OCI-LY1 (cell line): ENCODE results near the gene SP5.

Source experiments
- EZH2 ChIP-seq: fragments of 200-600 bp; sonication (generic), shearing (Covaris generic); IDR thresholded peaks from 2 replicates; pipeline ENCODE4 v1.8.0; 2017; ENCODE audit warnings: borderline replicate concordance, mixed run types, mild to moderate bottlenecking, antibody characterized with exemption, low read length, moderate library complexity, mixed read lengths
- TF ChIP-seq, protein P1 (sequence below): fragments of 200-600 bp; sonication (generic), shearing (Covaris generic); IDR thresholded peaks from 2 replicates; pipeline ENCODE4 v1.5.1; 2017; ENCODE audit warnings: mild to moderate bottlenecking, antibody characterized with exemption, low read length, moderate library complexity, mixed read lengths

DNA sequence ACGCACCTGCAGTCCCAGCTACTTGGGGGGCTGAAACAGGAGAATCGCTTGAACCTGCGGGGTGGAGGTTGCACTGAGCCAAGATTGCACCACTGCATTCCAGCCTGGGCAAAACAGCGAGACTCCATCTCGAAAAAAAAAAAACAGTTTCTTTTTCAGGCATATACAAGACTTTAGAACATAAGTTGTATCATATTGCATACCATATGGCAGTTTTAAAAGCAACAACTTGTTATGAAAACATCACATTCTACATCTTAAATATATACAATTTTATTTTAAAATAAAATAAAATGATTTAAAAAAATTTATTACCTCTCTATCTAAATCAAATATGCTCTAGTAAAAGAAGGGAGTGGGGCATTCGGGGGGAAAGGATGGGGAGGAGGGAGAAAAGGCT lies 39.4 kb upstream of the SP5 start:
- TF ChIP-seq, protein P1, sequence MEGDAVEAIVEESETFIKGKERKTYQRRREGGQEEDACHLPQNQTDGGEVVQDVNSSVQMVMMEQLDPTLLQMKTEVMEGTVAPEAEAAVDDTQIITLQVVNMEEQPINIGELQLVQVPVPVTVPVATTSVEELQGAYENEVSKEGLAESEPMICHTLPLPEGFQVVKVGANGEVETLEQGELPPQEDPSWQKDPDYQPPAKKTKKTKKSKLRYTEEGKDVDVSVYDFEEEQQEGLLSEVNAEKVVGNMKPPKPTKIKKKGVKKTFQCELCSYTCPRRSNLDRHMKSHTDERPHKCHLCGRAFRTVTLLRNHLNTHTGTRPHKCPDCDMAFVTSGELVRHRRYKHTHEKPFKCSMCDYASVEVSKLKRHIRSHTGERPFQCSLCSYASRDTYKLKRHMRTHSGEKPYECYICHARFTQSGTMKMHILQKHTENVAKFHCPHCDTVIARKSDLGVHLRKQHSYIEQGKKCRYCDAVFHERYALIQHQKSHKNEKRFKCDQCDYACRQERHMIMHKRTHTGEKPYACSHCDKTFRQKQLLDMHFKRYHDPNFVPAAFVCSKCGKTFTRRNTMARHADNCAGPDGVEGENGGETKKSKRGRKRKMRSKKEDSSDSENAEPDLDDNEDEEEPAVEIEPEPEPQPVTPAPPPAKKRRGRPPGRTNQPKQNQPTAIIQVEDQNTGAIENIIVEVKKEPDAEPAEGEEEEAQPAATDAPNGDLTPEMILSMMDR, result no peak
- no peak for TF ChIP-seq EZH2
